ENCODE results near the gene RILPL1. TPM values are rescaled to one million over a fixed set of nuclear protein-coding genes. Genes with fewer than 3 reads are reported as not detected.
"Not testable (repeated sequence)": the region's sequence is repeated elsewhere in the genome, so short reads cannot be mapped to it uniquely, and the experiment has no call there.

RILPL1 gene
- total RNA-seq, 1 experiment from 2014 or later: 18.8 TPM

DNA sequence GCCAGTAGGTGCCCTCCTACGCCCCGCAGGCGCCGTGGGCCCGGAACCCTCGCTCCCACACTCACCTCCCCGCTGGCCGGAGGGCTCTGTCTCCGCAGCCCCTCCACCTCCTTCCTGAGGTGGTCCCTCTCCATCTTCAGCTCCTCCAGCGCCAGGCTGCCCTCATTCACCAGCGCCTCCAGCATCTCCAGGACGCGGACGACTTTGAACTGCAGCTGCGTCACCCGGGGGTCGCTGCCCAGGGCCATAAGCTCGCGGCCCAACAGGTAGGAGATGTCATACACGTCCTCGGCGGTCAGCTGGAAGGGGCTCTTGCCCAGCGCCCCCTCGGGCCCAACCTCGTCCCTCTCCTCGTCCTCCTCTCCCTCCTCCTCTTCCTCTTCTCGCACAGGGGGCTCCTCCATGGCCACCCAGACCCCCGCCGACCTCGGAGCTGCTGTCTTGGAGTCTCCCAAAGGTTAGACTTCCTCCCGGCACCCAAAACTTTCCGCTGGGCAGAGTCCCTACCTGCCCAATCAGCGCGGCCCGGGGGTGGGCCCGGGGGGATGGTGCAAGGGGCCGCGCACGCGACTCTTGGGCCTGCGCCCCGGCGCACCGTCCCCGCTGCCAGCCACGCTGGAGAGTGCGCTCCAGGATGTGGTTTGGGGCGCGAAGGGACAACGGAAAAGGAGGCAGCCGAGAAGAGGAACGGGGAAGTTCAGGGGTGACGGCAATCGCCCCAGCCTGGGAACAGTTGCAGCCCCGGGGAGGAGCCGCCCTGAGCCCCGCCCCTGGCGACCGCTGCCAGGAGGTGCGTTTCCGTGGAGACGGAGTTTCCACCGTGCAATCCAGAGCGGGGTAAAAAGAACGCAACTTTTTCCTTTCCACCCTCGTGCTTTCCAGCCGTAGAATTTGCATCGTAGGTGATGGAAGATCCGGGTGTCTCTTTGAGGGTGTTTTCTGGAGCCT, 97.2 kb downstream of the RILPL1 start, which contains the start of gene RILPL2:
Gene RILPL2 (minus strand): TSS at position 668 of the 948 bp plus-strand sequence. CDS start 264 bp downstream, at position 404.
- peak within 1 kb of the TSS; percentile 93 for H3K4me3 ChIP-seq (ENCODE audit: low read length)
- CTCF ChIA-PET: no interaction called here
- H3F3A ChIP-seq (ENCODE audit: low read length, unreplicated experiment): no peaks in the 10 kb centered on the region
- H3K27me3 ChIP-seq (ENCODE audit: low read length): no peaks in the 10 kb centered on the region
- peak within 1 kb of the TSS; percentile 23 for H3K9ac ChIP-seq (ENCODE audit: low read length)
- peak within 1 kb of the TSS; percentile 100 for H2AFZ ChIP-seq (ENCODE audit: low read length)
- peaks cover 9% of the 10 kb centered on the region for H3K79me2 ChIP-seq (ENCODE audit: low read length)
- no peaks in the 10 kb centered on the region for H3K36me3 ChIP-seq (ENCODE audit: low read depth, low read length)
- H4K20me1 ChIP-seq (ENCODE audit: low read length): no peaks in the 10 kb centered on the region
- no peaks in the 10 kb centered on the region for H3K9me2 ChIP-seq (replicated peaks; ENCODE audit: low read length)
- TSS peak; percentile 70 for BruUV-seq (replicated peaks)
- H3K4me1 ChIP-seq (ENCODE audit: insufficient read depth, low read length): peaks cover 6% of the 10 kb centered on the region; the same call in 1 of the 2 replicates
- peak; percentile 64 for DNase-seq
- intact Hi-C loops (cut with micrococcal nuclease): no loop called here
- no peaks in the 10 kb centered on the region for H3K9me3 ChIP-seq (ENCODE audit: low read length)
- H3K27ac ChIP-seq (ENCODE audit: low read length): no peak within 1 kb of the TSS
- POLR2A ChIA-PET (ENCODE audit: unreplicated experiment): no interaction called here
- peak within 1 kb of the TSS; percentile 97 for H3K4me2 ChIP-seq (ENCODE audit: low read length)
- ATAC-seq: peak; percentile 98
- TF ChIP-seq EZH2 (IDR thresholded peaks at IDR 0.05; ENCODE audit: low read length, unreplicated experiment) (no peak), EZH2phosphoT487 (IDR thresholded peaks at IDR 0.05; ENCODE audit: borderline replicate concordance, low read length) (no peak)
- TF ChIP-seq, protein P1, sequence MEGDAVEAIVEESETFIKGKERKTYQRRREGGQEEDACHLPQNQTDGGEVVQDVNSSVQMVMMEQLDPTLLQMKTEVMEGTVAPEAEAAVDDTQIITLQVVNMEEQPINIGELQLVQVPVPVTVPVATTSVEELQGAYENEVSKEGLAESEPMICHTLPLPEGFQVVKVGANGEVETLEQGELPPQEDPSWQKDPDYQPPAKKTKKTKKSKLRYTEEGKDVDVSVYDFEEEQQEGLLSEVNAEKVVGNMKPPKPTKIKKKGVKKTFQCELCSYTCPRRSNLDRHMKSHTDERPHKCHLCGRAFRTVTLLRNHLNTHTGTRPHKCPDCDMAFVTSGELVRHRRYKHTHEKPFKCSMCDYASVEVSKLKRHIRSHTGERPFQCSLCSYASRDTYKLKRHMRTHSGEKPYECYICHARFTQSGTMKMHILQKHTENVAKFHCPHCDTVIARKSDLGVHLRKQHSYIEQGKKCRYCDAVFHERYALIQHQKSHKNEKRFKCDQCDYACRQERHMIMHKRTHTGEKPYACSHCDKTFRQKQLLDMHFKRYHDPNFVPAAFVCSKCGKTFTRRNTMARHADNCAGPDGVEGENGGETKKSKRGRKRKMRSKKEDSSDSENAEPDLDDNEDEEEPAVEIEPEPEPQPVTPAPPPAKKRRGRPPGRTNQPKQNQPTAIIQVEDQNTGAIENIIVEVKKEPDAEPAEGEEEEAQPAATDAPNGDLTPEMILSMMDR (conservative IDR thresholded peaks at IDR 0.05; ENCODE audit: low read depth, low read length): peak; percentile 9; the same call in 1 of the 2 replicates

DNA sequence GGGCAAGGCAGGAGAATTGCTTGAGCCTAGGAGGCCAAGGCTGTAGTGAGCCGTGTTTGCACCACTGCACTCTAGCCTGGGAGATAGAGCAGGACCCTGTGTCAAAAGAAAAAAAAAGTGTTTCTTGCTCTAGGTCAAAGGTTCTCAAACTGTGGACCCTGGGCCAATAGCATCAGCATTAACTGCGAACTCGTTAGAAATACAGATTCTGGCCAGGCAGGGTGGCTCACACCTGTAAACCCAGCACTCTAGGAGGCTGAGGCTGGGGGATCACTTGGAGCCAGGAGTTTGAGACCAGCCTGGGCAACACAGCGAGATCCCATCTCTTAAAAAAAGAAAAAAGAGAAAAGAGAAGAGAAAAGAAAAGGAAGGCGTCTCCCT, 97.9 kb downstream of the RILPL1 start:
- peaks cover 9% of the 10 kb centered on the region for H3K79me2 ChIP-seq (ENCODE audit: low read length)
- no peaks in the 10 kb centered on the region for H3K27me3 ChIP-seq (ENCODE audit: low read length)
- no peaks in the 10 kb centered on the region for H3K9me2 ChIP-seq (replicated peaks; ENCODE audit: low read length)
- TF ChIP-seq EZH2 (IDR thresholded peaks at IDR 0.05; ENCODE audit: low read length, unreplicated experiment) (no peak), EZH2phosphoT487 (IDR thresholded peaks at IDR 0.05; ENCODE audit: borderline replicate concordance, low read length) (no peak)
- TF ChIP-seq, protein P1 (conservative IDR thresholded peaks at IDR 0.05; ENCODE audit: low read depth, low read length): no peak
- no peaks in the 10 kb centered on the region for H3K36me3 ChIP-seq (ENCODE audit: low read depth, low read length)
- no peak overlapping the region for H3K27ac ChIP-seq (ENCODE audit: low read length)
- ATAC-seq: no peak
- H3K4me3 ChIP-seq (ENCODE audit: low read length): peak overlapping the region; percentile 93
- DNase-seq: no peak
- H3K9ac ChIP-seq (ENCODE audit: low read length): no peak overlapping the region
- peak overlapping the region; percentile 97 for H3K4me2 ChIP-seq (ENCODE audit: low read length)
- BruUV-seq (replicated peaks): no TSS peak
- H3K9me3 ChIP-seq (ENCODE audit: low read length): no peaks in the 10 kb centered on the region
- POLR2A ChIA-PET (ENCODE audit: unreplicated experiment): no interaction called here
- peaks cover 6% of the 10 kb centered on the region; the same call in 1 of the 2 replicates for H3K4me1 ChIP-seq (ENCODE audit: insufficient read depth, low read length)
- CTCF ChIA-PET: no interaction called here
- intact Hi-C loops (cut with micrococcal nuclease): no loop called here
- no peaks in the 10 kb centered on the region for H3F3A ChIP-seq (ENCODE audit: low read length, unreplicated experiment)
- H4K20me1 ChIP-seq (ENCODE audit: low read length): no peaks in the 10 kb centered on the region
- peak overlapping the region; percentile 100 for H2AFZ ChIP-seq (ENCODE audit: low read length)

DNA sequence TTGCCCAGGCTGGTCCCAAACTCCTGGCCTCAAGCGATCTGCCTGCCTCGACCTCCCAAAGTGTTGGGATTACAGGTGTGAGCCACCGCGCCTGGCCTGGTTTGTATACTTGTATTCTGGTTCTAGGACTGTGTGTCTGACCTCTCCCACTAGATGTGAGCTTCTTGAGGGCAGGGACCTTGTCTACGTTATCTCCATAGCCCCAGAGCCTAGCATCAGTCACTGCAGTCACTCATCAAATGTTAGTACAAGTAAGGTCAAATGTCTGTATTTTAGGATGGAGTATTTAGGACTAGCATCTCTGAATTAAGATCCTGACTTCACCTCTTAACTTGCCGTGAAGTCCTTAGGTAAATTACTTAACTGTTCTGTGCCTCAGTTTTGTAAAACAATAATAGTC, 99.9 kb downstream of the RILPL1 start:
- no peaks in the 10 kb centered on the region for H3K9me3 ChIP-seq (ENCODE audit: low read length)
- no peaks in the 10 kb centered on the region for H3K27me3 ChIP-seq (ENCODE audit: low read length)
- no peaks in the 10 kb centered on the region for H3F3A ChIP-seq (ENCODE audit: low read length, unreplicated experiment)
- no peak for TF ChIP-seq EZH2 (IDR thresholded peaks at IDR 0.05; ENCODE audit: low read length, unreplicated experiment)
- TF ChIP-seq, protein P1 (conservative IDR thresholded peaks at IDR 0.05; ENCODE audit: low read depth, low read length): no peak
- TF ChIP-seq EZH2phosphoT487 (IDR thresholded peaks at IDR 0.05; ENCODE audit: borderline replicate concordance, low read length): no peak
- CTCF ChIA-PET: no interaction called here
- no peak for DNase-seq
- H3K4me2 ChIP-seq (ENCODE audit: low read length): no peak overlapping the region
- intact Hi-C loops (cut with micrococcal nuclease): no loop called here
- H3K36me3 ChIP-seq (ENCODE audit: low read depth, low read length): no peaks in the 10 kb centered on the region
- ATAC-seq: no peak
- no peaks in the 10 kb centered on the region for H3K9me2 ChIP-seq (replicated peaks; ENCODE audit: low read length)
- POLR2A ChIA-PET (ENCODE audit: unreplicated experiment): no interaction called here
- H4K20me1 ChIP-seq (ENCODE audit: low read length): no peaks in the 10 kb centered on the region
- H3K9ac ChIP-seq (ENCODE audit: low read length): no peak overlapping the region
- no TSS peak for BruUV-seq (replicated peaks)
- H3K79me2 ChIP-seq (ENCODE audit: low read length): peaks cover 9% of the 10 kb centered on the region
- no peak overlapping the region for H3K4me3 ChIP-seq (ENCODE audit: low read length)
- H3K4me1 ChIP-seq (ENCODE audit: insufficient read depth, low read length): peaks cover 6% of the 10 kb centered on the region; the same call in 1 of the 2 replicates
- H2AFZ ChIP-seq (ENCODE audit: low read length): no peak overlapping the region
- no peak overlapping the region for H3K27ac ChIP-seq (ENCODE audit: low read length)

DNA sequence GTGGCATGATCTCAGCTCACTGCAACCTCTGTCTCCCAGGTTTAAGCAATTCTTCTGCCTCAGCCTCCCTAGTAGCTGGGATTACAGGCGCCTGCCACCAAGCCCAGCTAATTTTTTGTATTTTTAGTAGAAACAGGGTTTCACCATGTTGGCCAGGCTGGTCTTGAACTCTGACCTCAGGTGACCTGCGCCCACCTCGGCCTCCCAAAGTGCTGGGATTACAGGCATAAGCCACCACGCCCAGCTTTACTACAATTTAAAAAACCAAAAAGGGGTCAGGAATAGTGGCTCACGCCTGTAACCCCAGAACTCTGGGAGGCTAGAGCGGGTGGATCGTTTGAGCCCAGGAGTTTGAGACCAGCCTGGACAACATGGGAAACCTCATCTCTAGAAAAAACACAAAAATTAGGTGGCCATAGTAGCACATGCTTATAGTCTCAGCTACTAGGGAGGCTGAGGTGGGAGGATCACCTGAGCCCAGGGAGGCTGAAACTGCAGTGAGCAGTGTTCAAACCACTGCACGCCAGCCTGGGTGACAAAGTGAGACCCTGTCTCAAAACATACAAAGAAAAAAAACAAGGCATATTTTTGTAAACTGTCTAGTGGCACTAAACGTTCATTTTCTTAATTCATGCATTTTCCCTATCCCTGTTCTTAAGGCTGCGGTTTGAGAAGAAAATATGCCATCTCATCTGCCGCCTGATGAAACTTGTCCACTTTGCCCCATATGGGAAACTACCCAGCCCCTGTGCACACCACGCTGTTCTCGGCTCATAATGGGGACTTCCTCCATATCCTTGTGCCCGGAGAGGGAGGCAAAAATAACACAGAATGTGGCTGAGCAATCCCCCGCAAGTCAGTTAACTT, 101.3 kb downstream of the RILPL1 start:
- H3K79me2 ChIP-seq (ENCODE audit: low read length); H3K9me3 ChIP-seq (ENCODE audit: low read length); H3K4me3 ChIP-seq (ENCODE audit: low read length); H3K27me3 ChIP-seq (ENCODE audit: low read length); H3F3A ChIP-seq (ENCODE audit: low read length, unreplicated experiment); CTCF ChIA-PET; DNase-seq; ATAC-seq; H3K9ac ChIP-seq (ENCODE audit: low read length); H3K9me2 ChIP-seq (replicated peaks; ENCODE audit: low read length); H3K4me1 ChIP-seq (ENCODE audit: insufficient read depth, low read length); intact Hi-C loops (cut with micrococcal nuclease); BruUV-seq (replicated peaks); POLR2A ChIA-PET (ENCODE audit: unreplicated experiment); H3K4me2 ChIP-seq (ENCODE audit: low read length); H2AFZ ChIP-seq (ENCODE audit: low read length); H3K27ac ChIP-seq (ENCODE audit: low read length); H3K36me3 ChIP-seq (ENCODE audit: low read depth, low read length); H4K20me1 ChIP-seq (ENCODE audit: low read length): not testable (repeated sequence)

All from PC-3 (cell line).